ENCODE data around the gene ABCB11. TPM values are rescaled to one million over a fixed set of nuclear protein-coding genes. Genes with fewer than 3 reads are reported as not detected.

Gene ABCB11
- total and polyA plus RNA-seq, 10 of the 15 experiments (the other 5 are each of a cell fraction or from before 2014, with no cell fraction given) = not detected

- no peak for TF ChIP-seq BCLAF1 (IDR thresholded peaks at IDR 0.05)
- no peak for TF ChIP-seq POU2F2 (IDR thresholded peaks at IDR 0.05; ENCODE audit: borderline replicate concordance, low read depth, low read length)
- no peak for TF ChIP-seq ATF7 (IDR thresholded peaks at IDR 0.05; ENCODE audit: low read depth)
- no peak for TF ChIP-seq MYC (IDR thresholded peaks at IDR 0.05; ENCODE audit: insufficient read depth, insufficient read length, insufficient replicate concordance, low read length, severe bottlenecking)
- TF ChIP-seq ZBTB11 (CRISPR knock-in tag; IDR thresholded peaks at IDR 0.05) = no peak
- no peak for TF ChIP-seq RB1 (IDR thresholded peaks at IDR 0.05; ENCODE audit: borderline replicate concordance)
- TF ChIP-seq, protein P1, sequence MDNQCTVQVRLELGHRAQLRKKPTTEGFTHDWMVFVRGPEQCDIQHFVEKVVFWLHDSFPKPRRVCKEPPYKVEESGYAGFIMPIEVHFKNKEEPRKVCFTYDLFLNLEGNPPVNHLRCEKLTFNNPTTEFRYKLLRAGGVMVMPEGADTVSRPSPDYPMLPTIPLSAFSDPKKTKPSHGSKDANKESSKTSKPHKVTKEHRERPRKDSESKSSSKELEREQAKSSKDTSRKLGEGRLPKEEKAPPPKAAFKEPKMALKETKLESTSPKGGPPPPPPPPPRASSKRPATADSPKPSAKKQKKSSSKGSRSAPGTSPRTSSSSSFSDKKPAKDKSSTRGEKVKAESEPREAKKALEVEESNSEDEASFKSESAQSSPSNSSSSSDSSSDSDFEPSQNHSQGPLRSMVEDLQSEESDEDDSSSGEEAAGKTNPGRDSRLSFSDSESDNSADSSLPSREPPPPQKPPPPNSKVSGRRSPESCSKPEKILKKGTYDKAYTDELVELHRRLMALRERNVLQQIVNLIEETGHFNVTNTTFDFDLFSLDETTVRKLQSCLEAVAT (IDR thresholded peaks at IDR 0.05) = no peak
- TF ChIP-seq RFX5 (IDR thresholded peaks at IDR 0.05; ENCODE audit: low read depth, low read length) = no peak
- TF ChIP-seq HDGF (IDR thresholded peaks at IDR 0.05) = no peak
- no peak for TF ChIP-seq ETV6 (conservative IDR thresholded peaks at IDR 0.05 in 1 of 2, IDR thresholded peaks at IDR 0.05 in 1 of 2; ENCODE audit: borderline replicate concordance in 1 of 2, low read depth in 1 of 2)
These were observed 115.4 kb downstream of the ABCB11 start (continued) for GRCh38 chr2:168915441-168916330.

Measured in GM12878 (cell line).